ENCODE results near the gene CAND2.

Gene CAND2

GRCh38 chr3:12758025-12758781 lies 38.3 kb upstream of the CAND2 start:
- H3K4me2 ChIP-seq (ENCODE audit: low read length): no peak overlapping the region
- no peak overlapping the region for H3K4me3 ChIP-seq (ENCODE audit: low read depth, low read length, poor library complexity, severe bottlenecking)
- H3K9me3 ChIP-seq (ENCODE audit: low read length): no peaks in the 10 kb centered on the region
- TF ChIP-seq CTCF (IDR thresholded peaks at IDR 0.05; ENCODE audit: low read length) (no peak), EZH2 (IDR thresholded peaks at IDR 0.05; ENCODE audit: borderline replicate concordance, low read length) (no peak)
- H3K27me3 ChIP-seq (ENCODE audit: insufficient read depth, low read length): 0 out of 2 replicates have a peak, but pooled peaks cover 3% of the 10 kb centered on the region
- no peaks in the 10 kb centered on the region for H3F3A ChIP-seq (ENCODE audit: insufficient read depth, low read length)
- H3K79me2 ChIP-seq (ENCODE audit: insufficient read depth, low read length): no peaks in the 10 kb centered on the region
- no peak overlapping the region for H2AFZ ChIP-seq (ENCODE audit: low read length)
- no peaks in the 10 kb centered on the region for H3K4me1 ChIP-seq (ENCODE audit: insufficient read depth, low read length, severe bottlenecking)
- H3K9ac ChIP-seq (ENCODE audit: low read length): no peak overlapping the region
- no peaks in the 10 kb centered on the region for H3K36me3 ChIP-seq (ENCODE audit: insufficient read depth, low read length)
- H3K9me2 ChIP-seq (ENCODE audit: low read depth, low read length): no peaks in the 10 kb centered on the region
- H3K27ac ChIP-seq (ENCODE audit: low read depth, low read length, poor library complexity, severe bottlenecking): no peak overlapping the region
- H4K20me1 ChIP-seq (ENCODE audit: insufficient read depth, low read length): no peaks in the 10 kb centered on the region

GRCh38 chr3:12759097-12759679 lies 37.3 kb upstream of the CAND2 start, which contains the start of gene TMEM40:
Gene TMEM40 (minus strand): TSS chr3:12759259. CDS start chr3:12749832, 9,427 bp downstream.
- Histone ChIP-seq H3K36me3 (ENCODE audit: insufficient read depth, low read length) (no peaks in the 10 kb centered on the region), H3K9me3 (ENCODE audit: low read length) (no peaks in the 10 kb centered on the region), H3K79me2 (ENCODE audit: insufficient read depth, low read length) (no peaks in the 10 kb centered on the region), H3K4me3 (ENCODE audit: low read depth, low read length, poor library complexity, severe bottlenecking) (no peak within 1 kb of the TSS), H3K4me1 (ENCODE audit: insufficient read depth, low read length, severe bottlenecking) (no peaks in the 10 kb centered on the region), H3K27ac (ENCODE audit: low read depth, low read length, poor library complexity, severe bottlenecking) (no peak within 1 kb of the TSS), H3K4me2 (ENCODE audit: low read length) (no peak within 1 kb of the TSS), H3K9me2 (ENCODE audit: low read depth, low read length) (no peaks in the 10 kb centered on the region), H4K20me1 (ENCODE audit: insufficient read depth, low read length) (no peaks in the 10 kb centered on the region), H2AFZ (ENCODE audit: low read length) (no peak within 1 kb of the TSS), H3F3A (ENCODE audit: insufficient read depth, low read length) (no peaks in the 10 kb centered on the region), H3K27me3 (ENCODE audit: insufficient read depth, low read length) (0 out of 2 replicates have a peak, but pooled peaks cover 3% of the 10 kb centered on the region), H3K9ac (ENCODE audit: low read length) (no peak within 1 kb of the TSS)
- no peak for TF ChIP-seq EZH2 (IDR thresholded peaks at IDR 0.05; ENCODE audit: borderline replicate concordance, low read length)
- TF ChIP-seq CTCF (IDR thresholded peaks at IDR 0.05; ENCODE audit: low read length): no peak

- Histone ChIP-seq H4K20me1 (ENCODE audit: insufficient read depth, low read length) (no peaks in the 10 kb centered on the region), H3K4me1 (ENCODE audit: insufficient read depth, low read length, severe bottlenecking) (no peaks in the 10 kb centered on the region), H3K4me3 (ENCODE audit: low read depth, low read length, poor library complexity, severe bottlenecking) (no peak overlapping the region), H3K27ac (ENCODE audit: low read depth, low read length, poor library complexity, severe bottlenecking) (no peak overlapping the region), H3K9me2 (ENCODE audit: low read depth, low read length) (no peaks in the 10 kb centered on the region), H3F3A (ENCODE audit: insufficient read depth, low read length) (no peaks in the 10 kb centered on the region), H3K36me3 (ENCODE audit: insufficient read depth, low read length) (no peaks in the 10 kb centered on the region), H3K4me2 (ENCODE audit: low read length) (no peak overlapping the region), H2AFZ (ENCODE audit: low read length) (no peak overlapping the region), H3K79me2 (ENCODE audit: insufficient read depth, low read length) (no peaks in the 10 kb centered on the region), H3K27me3 (ENCODE audit: insufficient read depth, low read length) (no peaks in the 10 kb centered on the region), H3K9ac (ENCODE audit: low read length) (no peak overlapping the region), H3K9me3 (ENCODE audit: low read length) (no peaks in the 10 kb centered on the region)
- TF ChIP-seq CTCF (IDR thresholded peaks at IDR 0.05; ENCODE audit: low read length) (no peak), EZH2 (IDR thresholded peaks at IDR 0.05; ENCODE audit: borderline replicate concordance, low read length) (no peak)
Observed at GRCh38 chr3:12759693-12760565, 36.6 kb upstream of the CAND2 start.

Data from OCI-LY1 (cell line).